ENCODE results near the gene CLMP.

- TF ChIP-seq CTCF (IDR thresholded peaks at IDR 0.05) (no peak), POLR2A (IDR thresholded peaks at IDR 0.05) (no peak)
Observed at GRCh38 chr11:123211981-123212380, 16.9 kb upstream of the CLMP start.

Data from testis (tissue), 2 donors.